Ovary (tissue), 3 donors: Measurements from ENCODE around the gene SMG6.

Source experiments
- CTCF ChIP-seq, 3 donors: fragments of 450-650 bp in 2 of 3; fragments of 200-600 bp in 1 of 3; IDR thresholded peaks; one replicate each; pipeline versions ENCODE4 v1.5.1 to v1.8.0; 2016 to 2022; ENCODE audit warnings: antibody characterized with exemption in 3 of 3, mild to moderate bottlenecking in 1 of 3
- EP300 ChIP-seq: sonication (generic); formaldehyde crosslinking; IDR thresholded peaks from one replicate; pipeline ENCODE4 v1.6.1; 2017; ENCODE audit warnings: antibody characterized with exemption
- POLR2A ChIP-seq: fragments of 450-650 bp; IDR thresholded peaks from one replicate; pipeline ENCODE4 v1.6.1; 2017; ENCODE audit warnings: antibody characterized with exemption, mild to moderate bottlenecking, moderate library complexity
- donor health status: DM: no; HTN: no; CAD: no.

GRCh38 chr17:2082003-2082781, 221.4 kb downstream of the SMG6 start:
- TF ChIP-seq CTCF (IDR thresholded peaks at IDR 0.05) = no peak
- no peak for TF ChIP-seq POLR2A
- TF ChIP-seq EP300 = no peak
